OCI-LY1 (cell line): ENCODE results near the gene PTGES3L.

ENCODE experiments used
- CTCF ChIP-seq: fragments of 200-600 bp; sonication (generic), shearing (Covaris generic); IDR thresholded peaks from 2 replicates; pipeline ENCODE4 v1.5.1; 2017; ENCODE audit warnings: mild to moderate bottlenecking, antibody characterized with exemption, low read length, moderate library complexity, mixed read lengths
- EZH2 ChIP-seq: fragments of 200-600 bp; sonication (generic), shearing (Covaris generic); IDR thresholded peaks from 2 replicates; pipeline ENCODE4 v1.8.0; 2017; ENCODE audit warnings: borderline replicate concordance, mixed run types, mild to moderate bottlenecking, antibody characterized with exemption, low read length, moderate library complexity, mixed read lengths

- TF ChIP-seq EZH2 (no peak), CTCF (no peak)
These were observed 45.4 kb upstream of the PTGES3L start for GRCh38 chr17:43025290-43025657.
